HEK293 (cell line): ENCODE data around the gene GPAT2.
"Not testable (repeated sequence)": the region's sequence is repeated elsewhere in the genome, so short reads cannot be mapped to it uniquely, and the experiment has no call there.

ENCODE experiments used
- CTCF ChIP-seq: fragments of 450-650 bp; formaldehyde crosslinking; IDR thresholded peaks from 2 replicates; pipeline ENCODE4 v1.5.1; 2016; ENCODE audit warnings: missing biosample characterization, missing genetic modification characterization
- OVOL3 ChIP-seq: fragments of 450-650 bp; formaldehyde crosslinking; IDR thresholded peaks from 2 replicates; pipeline ENCODE4 v1.5.1; 2016; ENCODE audit warnings: missing biosample characterization, missing genetic modification characterization
- ZBTB20 ChIP-seq: fragments of 450-650 bp; formaldehyde crosslinking; IDR thresholded peaks from 2 replicates; pipeline ENCODE4 v1.5.1; 2016; ENCODE audit warnings: missing biosample characterization, missing genetic modification characterization
- ZNF416 ChIP-seq: fragments of 450-650 bp; formaldehyde crosslinking; IDR thresholded peaks from 2 replicates; pipeline ENCODE4 v1.5.1; 2016; ENCODE audit warnings: missing biosample characterization, missing genetic modification characterization
- ZNF548 ChIP-seq: fragments of 450-650 bp; formaldehyde crosslinking; IDR thresholded peaks from 2 replicates; pipeline ENCODE4 v1.5.1; 2016; ENCODE audit warnings: missing biosample characterization, missing genetic modification characterization

- not testable (repeated sequence) for TF ChIP-seq OVOL3 (tag by site-specific recombination); CTCF (tag by site-specific recombination); ZBTB20 (tag by site-specific recombination); ZNF416; ZNF548
Measured at GRCh38 chr2:96016321-96016720, 18.4 kb downstream of the GPAT2 start.
